Stomach smooth muscle (tissue), 2 donors: Measurements from ENCODE around the gene ADAMTS14.

ENCODE experiments used
- H3K27ac ChIP-seq: one replicate; pipeline ENCODE4 v1.7.0; 2013; ENCODE audit warnings: mild to moderate bottlenecking, low read length, inconsistent platforms
- H3K27me3 ChIP-seq, 2 donors: one replicate each; pipeline ENCODE4 v1.7.0; 2013; ENCODE audit warnings: low read length in 2 of 2; ENCODE audit not compliant: insufficient read depth in 2 of 2, control insufficient read depth in 1 of 2
- H3K36me3 ChIP-seq, 2 donors: one replicate each; pipeline ENCODE4 v1.7.0; 2013; ENCODE audit warnings: low read length in 2 of 2; ENCODE audit not compliant: control insufficient read depth in 2 of 2, insufficient read depth in 2 of 2
- H3K4me1 ChIP-seq: one replicate; pipeline ENCODE4 v1.7.0; 2013; ENCODE audit warnings: low read length; ENCODE audit not compliant: control insufficient read depth, insufficient read depth
- H3K4me3 ChIP-seq, 2 donors: one replicate each; pipeline ENCODE4 v1.7.0; 2013; ENCODE audit warnings: low read length in 2 of 2
- H3K9ac ChIP-seq, 2 donors: one replicate each; pipeline ENCODE4 v1.7.0; 2013; ENCODE audit warnings: low read length in 2 of 2, mild to moderate bottlenecking in 1 of 2
- H3K9me3 ChIP-seq, 2 donors: one replicate each; pipeline ENCODE4 v1.7.0; 2013; ENCODE audit warnings: low read length in 2 of 2; ENCODE audit not compliant: control insufficient read depth in 2 of 2
- donor health status: healthy.
- donor health status: Pancreatic carcinoma.

Gene ADAMTS14

DNA sequence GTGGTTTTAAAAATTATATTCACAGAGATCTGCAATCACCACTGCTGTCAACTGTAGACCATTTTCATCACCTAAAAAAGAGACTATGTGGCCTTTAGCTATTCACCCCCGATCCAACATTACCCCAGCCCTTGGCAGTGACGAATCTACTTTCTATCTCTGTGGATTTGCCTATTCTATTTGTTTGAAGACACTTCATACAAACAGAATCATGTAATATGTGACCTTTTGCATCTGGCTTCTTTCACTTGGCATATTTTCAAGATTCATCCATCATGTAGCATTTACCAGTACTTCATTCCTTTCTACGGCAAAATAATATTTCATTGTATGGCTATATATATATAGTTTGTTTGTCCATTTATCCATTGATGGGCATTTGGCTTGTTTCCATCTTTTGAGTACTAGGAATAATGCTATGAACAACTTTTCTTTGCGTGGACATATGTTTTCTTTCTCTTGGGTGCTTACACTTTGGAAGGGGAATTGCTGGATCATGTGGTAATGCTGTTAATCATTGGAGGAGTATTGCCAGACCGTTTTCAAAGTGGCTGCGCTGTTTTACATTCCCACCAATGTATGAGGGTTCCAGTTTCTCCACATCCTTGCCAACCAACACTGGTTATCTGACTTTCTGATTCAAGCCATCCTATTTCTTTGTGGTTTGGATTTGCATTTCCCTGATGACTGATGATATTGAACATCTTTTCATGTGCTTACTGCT, 22.3 kb downstream of the ADAMTS14 start:
- no peaks in the 10 kb centered on the region for H3K27me3 ChIP-seq
- H3K36me3 ChIP-seq = no peaks in the 10 kb centered on the region
- peak overlapping the region in 1 of 2 donors; percentile 47 for H3K4me3 ChIP-seq
- peak overlapping the region; percentile 41 for H3K27ac ChIP-seq
- H3K9ac ChIP-seq = no peak overlapping the region
- peaks cover 32% of the 10 kb centered on the region for H3K4me1 ChIP-seq
- H3K9me3 ChIP-seq = no peaks in the 10 kb centered on the region

DNA sequence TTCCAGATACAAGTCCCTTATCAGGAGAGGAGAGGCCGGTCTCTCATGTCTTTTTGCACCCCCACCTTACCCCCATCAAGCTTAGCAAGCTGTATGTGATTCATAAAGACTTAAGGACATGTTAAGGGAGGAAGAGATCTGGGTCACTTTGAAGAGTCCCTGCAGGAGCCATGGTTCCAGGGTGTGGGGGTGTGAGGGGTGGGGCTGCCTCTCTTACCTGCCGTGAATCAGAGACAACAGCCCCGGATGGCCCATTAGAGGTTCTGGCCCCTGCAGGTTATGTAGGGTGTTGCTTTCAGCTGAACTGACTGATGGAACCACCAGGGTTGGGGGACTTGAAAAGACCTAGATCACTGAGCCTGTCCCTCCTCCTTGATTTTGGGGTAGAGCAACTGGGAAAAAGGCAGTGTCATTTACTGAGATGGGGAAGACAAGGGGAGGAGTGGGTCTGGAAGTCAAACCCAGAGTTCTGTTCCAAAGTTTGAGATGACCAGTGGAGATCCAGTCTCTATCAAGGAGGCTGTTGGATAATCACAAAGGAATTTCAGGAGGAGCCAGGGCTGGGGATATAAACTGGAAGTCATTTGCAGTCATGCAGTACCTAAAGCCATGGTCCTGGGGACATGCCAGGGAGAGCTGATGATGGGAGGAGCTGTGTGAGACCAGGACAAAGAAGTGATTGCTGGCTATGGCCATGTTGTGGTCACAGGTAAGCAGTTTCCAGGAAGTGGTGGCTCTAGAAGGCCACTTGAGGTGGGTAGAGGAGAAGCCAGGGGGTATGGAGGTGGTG, 23.1 kb downstream of the ADAMTS14 start:
- no peak overlapping the region for H3K27ac ChIP-seq
- no peak overlapping the region for H3K4me3 ChIP-seq
- no peaks in the 10 kb centered on the region for H3K27me3 ChIP-seq
- peaks cover 32% of the 10 kb centered on the region for H3K4me1 ChIP-seq
- no peak overlapping the region for H3K9ac ChIP-seq
- no peaks in the 10 kb centered on the region for H3K36me3 ChIP-seq
- H3K9me3 ChIP-seq = no peaks in the 10 kb centered on the region

DNA sequence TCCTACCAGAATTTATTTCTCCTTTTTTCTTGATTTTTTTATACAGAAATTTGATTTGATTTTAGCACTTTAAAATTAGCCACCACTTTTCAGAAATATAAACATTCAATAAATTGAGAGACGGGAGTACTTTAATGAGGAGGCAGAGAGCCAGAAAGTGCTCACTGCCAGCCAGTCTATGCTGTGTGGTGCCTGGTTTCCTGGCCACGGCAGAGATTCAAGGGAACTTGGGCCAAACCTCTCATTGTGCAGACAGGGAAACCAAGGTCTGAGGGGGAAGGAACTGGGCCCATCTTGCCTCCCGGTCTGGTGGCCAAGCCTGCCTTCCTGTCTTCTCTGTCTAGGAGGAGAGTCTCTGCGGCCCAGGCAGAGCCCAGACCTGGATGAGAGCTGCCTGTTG, 25.9 kb downstream of the ADAMTS14 start:
- Histone ChIP-seq H3K36me3 (no peaks in the 10 kb centered on the region), H3K4me3 (no peak overlapping the region), H3K4me1 (peaks cover 26% of the 10 kb centered on the region), H3K27ac (no peak overlapping the region), H3K27me3 (no peaks in the 10 kb centered on the region), H3K9me3 (no peaks in the 10 kb centered on the region), H3K9ac (no peak overlapping the region)

DNA sequence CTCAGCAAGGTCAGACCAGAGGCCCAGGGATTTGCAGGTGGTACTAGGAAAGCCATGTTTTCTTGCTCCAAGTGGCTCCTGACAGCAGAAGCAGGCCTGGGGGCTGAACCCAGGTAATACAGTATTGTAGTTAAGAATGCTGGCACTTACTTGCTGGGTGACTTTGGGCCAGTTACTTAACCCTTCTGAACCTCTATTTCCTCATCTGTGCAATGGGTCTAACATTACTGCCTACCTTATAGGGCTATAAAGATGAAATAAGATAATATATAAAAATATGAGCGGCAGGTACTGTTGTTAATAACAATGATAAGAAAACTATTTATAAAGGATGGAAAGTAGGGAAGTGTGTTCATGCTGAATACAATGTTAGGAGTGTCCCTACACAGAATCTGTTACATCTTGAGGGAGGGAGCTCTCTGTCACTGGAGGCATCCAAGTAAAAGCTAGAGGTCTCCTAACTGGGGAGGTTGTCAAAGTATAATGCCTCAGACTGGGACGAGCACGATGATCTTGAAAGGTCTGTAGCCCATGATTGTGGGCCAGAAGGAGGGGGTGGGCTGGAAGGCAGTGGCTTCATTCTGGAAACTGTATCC, 26.9 kb downstream of the ADAMTS14 start:
- H3K27me3 ChIP-seq = no peaks in the 10 kb centered on the region
- H3K27ac ChIP-seq = no peak overlapping the region
- no peaks in the 10 kb centered on the region for H3K9me3 ChIP-seq
- H3K4me3 ChIP-seq = no peak overlapping the region
- no peaks in the 10 kb centered on the region for H3K36me3 ChIP-seq
- H3K4me1 ChIP-seq = peaks cover 17% of the 10 kb centered on the region
- H3K9ac ChIP-seq = no peak overlapping the region

DNA sequence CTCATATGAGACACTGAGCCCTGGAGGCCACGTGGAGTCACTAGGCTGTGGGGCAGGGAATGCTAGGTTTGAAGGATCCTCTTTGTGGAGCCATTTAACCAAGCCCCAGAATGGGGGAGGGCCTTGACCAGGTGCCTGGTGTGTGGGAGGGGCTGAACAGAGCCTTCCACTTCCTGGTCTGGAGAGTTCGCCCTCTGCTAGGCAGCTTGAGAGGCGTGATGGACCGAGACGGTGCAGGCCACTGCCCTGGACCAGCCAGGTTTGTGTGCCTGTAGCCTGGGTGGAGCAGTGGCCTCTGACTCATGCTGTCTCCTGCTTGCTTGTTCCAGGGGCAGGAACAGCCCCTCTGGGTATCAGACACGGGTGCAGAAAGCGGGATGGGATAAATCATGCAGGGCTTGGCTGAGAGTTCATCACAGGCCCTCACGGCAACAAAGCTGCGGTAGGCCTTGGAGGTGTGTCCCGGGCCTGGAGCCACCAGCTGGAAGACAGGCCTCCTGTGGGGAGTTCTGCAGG, 27.4 kb downstream of the ADAMTS14 start:
- no peaks in the 10 kb centered on the region for H3K9me3 ChIP-seq
- H3K4me3 ChIP-seq = no peak overlapping the region
- H3K36me3 ChIP-seq = no peaks in the 10 kb centered on the region
- no peak overlapping the region for H3K9ac ChIP-seq
- no peaks in the 10 kb centered on the region for H3K27me3 ChIP-seq
- H3K4me1 ChIP-seq = peaks cover 11% of the 10 kb centered on the region
- H3K27ac ChIP-seq = no peak overlapping the region

DNA sequence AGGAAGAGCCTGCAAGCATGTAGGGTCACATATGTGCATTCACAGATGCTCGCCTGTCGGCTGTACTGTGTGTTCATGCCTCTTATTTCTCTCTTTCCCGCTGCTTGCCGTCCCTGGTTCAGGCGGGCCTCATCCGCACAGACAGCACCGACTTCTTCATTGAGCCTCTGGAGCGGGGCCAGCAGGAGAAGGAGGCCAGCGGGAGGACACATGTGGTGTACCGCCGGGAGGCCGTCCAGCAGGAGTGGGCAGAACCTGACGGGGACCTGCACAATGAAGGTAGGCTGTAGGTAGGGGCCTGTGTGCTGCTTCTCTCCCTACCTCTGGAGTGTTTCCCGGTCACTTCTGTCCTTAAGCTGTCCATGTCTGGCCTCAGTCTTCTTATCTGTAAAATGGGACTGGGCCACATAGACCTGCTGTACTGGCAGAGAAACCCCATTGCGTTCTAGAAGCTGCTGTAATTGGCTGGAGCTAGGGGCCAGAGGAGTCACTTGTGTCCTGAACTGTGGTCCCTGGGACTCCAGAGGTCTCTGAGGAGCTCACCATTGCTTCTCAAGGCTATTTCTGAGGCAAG, 30.0 kb downstream of the ADAMTS14 start:
- Histone ChIP-seq H3K9ac (no peak overlapping the region), H3K36me3 (no peaks in the 10 kb centered on the region), H3K27me3 (no peaks in the 10 kb centered on the region), H3K27ac (no peak overlapping the region), H3K4me1 (peaks cover 3% of the 10 kb centered on the region), H3K4me3 (no peak overlapping the region), H3K9me3 (no peaks in the 10 kb centered on the region)

DNA sequence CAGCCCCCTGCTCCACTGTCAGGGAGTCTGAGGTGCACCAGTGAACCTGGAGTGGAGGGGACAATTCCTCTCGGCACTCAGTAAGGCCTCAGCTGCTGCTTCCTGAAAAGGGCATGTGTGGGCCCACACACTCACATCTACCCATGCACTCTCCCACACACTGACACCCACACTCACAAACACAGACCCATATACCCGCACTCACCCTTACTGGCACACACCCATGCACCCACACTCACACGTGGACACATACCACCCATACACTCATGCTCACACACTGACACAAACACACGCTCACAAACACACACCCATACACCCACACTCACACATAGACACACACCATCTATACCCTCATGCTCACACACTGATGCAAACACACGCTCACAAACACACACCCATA, 31.9 kb downstream of the ADAMTS14 start:
- no peaks in the 10 kb centered on the region for H3K4me1 ChIP-seq
- H3K27ac ChIP-seq = no peak overlapping the region
- no peaks in the 10 kb centered on the region for H3K36me3 ChIP-seq
- H3K27me3 ChIP-seq = no peaks in the 10 kb centered on the region
- no peaks in the 10 kb centered on the region for H3K9me3 ChIP-seq
- no peak overlapping the region for H3K4me3 ChIP-seq
- H3K9ac ChIP-seq = no peak overlapping the region

DNA sequence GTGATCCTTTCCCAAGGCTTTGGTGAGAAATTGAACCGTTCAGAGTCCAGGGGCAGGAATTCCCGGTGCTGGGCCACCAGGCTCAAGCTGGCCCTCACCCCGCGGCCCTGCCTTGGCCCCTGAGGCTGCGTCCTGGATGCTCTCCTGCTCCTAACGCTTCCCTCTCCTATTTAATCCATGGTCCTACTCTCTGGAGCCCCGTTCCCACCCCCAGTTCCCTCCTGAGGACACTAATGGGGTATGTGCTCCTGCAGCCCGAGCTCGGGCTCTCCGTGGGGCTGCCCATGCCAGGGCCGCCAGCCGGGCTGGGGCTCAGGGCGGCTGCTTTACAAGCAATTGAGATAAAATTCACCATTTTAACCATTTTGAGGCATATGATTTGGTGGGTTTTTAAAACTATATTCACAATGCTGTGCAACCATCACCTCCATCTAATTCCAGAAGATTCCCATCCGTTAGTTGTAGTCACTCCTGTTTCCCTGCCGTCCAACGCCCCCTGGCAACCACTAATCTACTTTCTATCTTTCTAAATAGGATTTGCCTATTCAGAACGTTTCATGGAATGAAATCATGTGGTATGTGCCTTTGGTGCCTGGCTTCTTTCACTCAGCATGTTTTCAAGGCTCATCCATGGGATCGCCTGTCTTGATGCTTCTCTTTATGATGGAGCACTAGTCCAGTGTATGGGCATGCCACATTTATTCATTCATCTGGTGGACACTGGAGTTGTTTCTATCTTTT, 33.0 kb downstream of the ADAMTS14 start:
- H3K36me3 ChIP-seq = no peaks in the 10 kb centered on the region
- H3K4me1 ChIP-seq = no peaks in the 10 kb centered on the region
- H3K27ac ChIP-seq = no peak overlapping the region
- no peaks in the 10 kb centered on the region for H3K27me3 ChIP-seq
- H3K9ac ChIP-seq = no peak overlapping the region
- H3K4me3 ChIP-seq = no peak overlapping the region
- no peaks in the 10 kb centered on the region for H3K9me3 ChIP-seq

DNA sequence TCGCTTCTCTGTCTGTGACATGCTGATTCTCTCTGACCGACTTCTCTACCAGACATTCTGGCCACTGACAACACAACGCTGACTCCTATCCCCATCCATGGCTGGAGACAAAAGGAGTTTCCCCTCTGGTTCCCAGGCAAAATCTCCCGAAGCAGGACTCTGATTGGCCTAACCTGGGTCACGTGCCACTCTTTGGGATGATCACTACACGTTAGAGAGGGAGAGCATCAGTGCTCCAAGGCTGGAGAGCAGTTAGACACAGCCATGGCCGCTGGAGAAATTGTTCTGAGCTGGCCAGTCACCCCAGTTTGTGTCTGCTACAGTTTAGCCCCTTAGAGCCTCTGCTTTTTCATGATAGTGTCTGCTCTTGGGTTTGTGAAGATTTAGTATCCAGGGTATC, 38.9 kb downstream of the ADAMTS14 start:
- no peak overlapping the region for H3K4me3 ChIP-seq
- H3K27ac ChIP-seq = no peak overlapping the region
- no peaks in the 10 kb centered on the region for H3K4me1 ChIP-seq
- no peak overlapping the region for H3K9ac ChIP-seq
- no peaks in the 10 kb centered on the region for H3K27me3 ChIP-seq
- H3K9me3 ChIP-seq = no peaks in the 10 kb centered on the region
- no peaks in the 10 kb centered on the region for H3K36me3 ChIP-seq

DNA sequence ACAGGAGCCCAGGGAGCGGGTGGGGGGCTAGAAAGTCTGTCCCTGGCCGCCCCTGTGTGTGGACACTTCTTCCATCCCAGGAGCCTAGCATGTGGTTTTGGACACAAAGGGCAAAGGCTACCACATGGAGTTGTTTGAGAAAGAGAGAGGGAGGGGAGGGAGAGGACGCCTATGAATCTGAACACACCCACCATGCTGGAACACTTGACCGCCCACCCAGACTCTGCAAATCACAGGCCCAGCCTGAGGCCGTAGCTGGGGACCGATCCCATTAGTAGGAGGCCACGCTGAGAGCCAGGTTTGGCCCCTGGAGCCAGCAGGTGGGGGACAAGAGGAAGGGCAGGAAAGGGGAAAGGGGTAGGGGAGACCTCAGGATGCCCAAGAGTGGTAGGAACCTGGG, 39.6 kb downstream of the ADAMTS14 start:
- Histone ChIP-seq H3K4me1 (no peaks in the 10 kb centered on the region), H3K9me3 (no peaks in the 10 kb centered on the region), H3K9ac (no peak overlapping the region), H3K36me3 (no peaks in the 10 kb centered on the region), H3K27me3 (no peaks in the 10 kb centered on the region), H3K27ac (no peak overlapping the region), H3K4me3 (no peak overlapping the region)
